Endothelial cell of umbilical vein (primary cell): ENCODE results near the gene CASR. TPM values are rescaled to one million over a fixed set of nuclear protein-coding genes. Genes with fewer than 3 reads are reported as not detected.

Source experiments
- BruUV-seq: library from RNA; stranded (reverse); fragments of 400-500 nt; replicated peaks from 2 replicates; lab custom pipeline; 2021; lab: Mats Ljungman, UMichigan
- CTCF ChIA-PET: fragments of 300-600, 350-600 bp; sonication (Branson Sonifier 250); formaldehyde crosslinking; loops from one replicate; lab custom pipeline; 2021; ENCODE audit warnings: antibody characterized with exemption, inconsistent platforms; lab: Charles Lee
- POLR2A ChIA-PET: fragments of 300-600, 350-600 bp; sonication (Branson Sonifier 250); formaldehyde crosslinking; loops from one replicate; lab custom pipeline; 2021; ENCODE audit warnings: antibody characterized with exemption, inconsistent platforms; lab: Charles Lee
- DNase-seq: peaks from one replicate; pipeline ENCODE4 v3.0.0-alpha.2; 2011; ENCODE audit warnings: low read depth, low spot score
- FAIRE-seq: peaks from 2 replicates; lab custom pipeline; 2011; peaks lifted over from hg19 to GRCh38; lab: Jason Lieb, UNC
- H2AFZ ChIP-seq: 2 replicates; pipeline ENCODE4 v1.6.0; 2012; ENCODE audit warnings: low read depth, low read length, control low read depth, inconsistent platforms
- H3K27ac ChIP-seq: 2 replicates; pipeline ENCODE4 v1.5.1; 2011; ENCODE audit warnings: low read depth, mild to moderate bottlenecking, control low read depth, low read length, moderate library complexity; ENCODE audit not compliant: insufficient read depth
- H3K27me3 ChIP-seq, 2 experiments: 2 replicates each; pipeline versions ENCODE4 v1.6.0 to v1.6.1; 2011; ENCODE audit warnings: low read length in 2 of 2, mixed read lengths in 1 of 2; ENCODE audit not compliant: control insufficient read depth in 2 of 2, insufficient read depth in 2 of 2
- H3K36me3 ChIP-seq, 2 experiments: 2 replicates in 1 of 2; 3 replicates in 1 of 2; pipeline ENCODE4 v1.5.1; 2011; ENCODE audit warnings: low read length in 2 of 2, mild to moderate bottlenecking in 1 of 2, moderate library complexity in 1 of 2; ENCODE audit not compliant: control insufficient read depth in 2 of 2, insufficient read depth in 2 of 2; ENCODE audit errors: extremely low read depth in 1 of 2
- H3K4me1 ChIP-seq: 3 replicates; pipeline ENCODE4 v1.5.1; 2011; ENCODE audit warnings: mild to moderate bottlenecking, low read length; ENCODE audit not compliant: control insufficient read depth, insufficient read depth; ENCODE audit errors: extremely low read depth
- H3K4me2 ChIP-seq: 2 replicates; pipeline ENCODE4 v1.6.1; 2011; ENCODE audit warnings: low read length, control low read depth, mixed read lengths; ENCODE audit not compliant: insufficient read depth
- H3K4me3 ChIP-seq, 3 experiments: fragments of 200-600 bp in 1 of 3; sonication (generic), shearing (Covaris generic) in 1 of 3; replicated peaks in 1 of 3; 2 replicates each; pipeline ENCODE4 v1.5.1; 2011 to 2016; ENCODE audit warnings: control low read depth in 3 of 3, low read length in 3 of 3, mild to moderate bottlenecking in 2 of 3, inconsistent platforms in 1 of 3, low read depth in 1 of 3, moderate library complexity in 1 of 3; ENCODE audit not compliant: insufficient read depth in 1 of 3
- H3K79me2 ChIP-seq: 2 replicates; pipeline ENCODE4 v1.6.0; 2012; ENCODE audit warnings: low read length, inconsistent platforms; ENCODE audit not compliant: control insufficient read depth, insufficient read depth
- H3K9ac ChIP-seq: replicated peaks from 2 replicates; pipeline ENCODE3; 2011; ENCODE audit warnings: low read length, control low read depth; ENCODE audit not compliant: insufficient read depth; ENCODE audit errors: extremely low read depth
- H3K9me1 ChIP-seq: replicated peaks from 3 replicates; pipeline ENCODE4 v1.6.0; 2011; ENCODE audit warnings: mild to moderate bottlenecking, low read length; ENCODE audit not compliant: control insufficient read depth, insufficient read depth; ENCODE audit errors: extremely low read depth
- H3K9me3 ChIP-seq: replicated peaks from 2 replicates; pipeline ENCODE4 v1.5.1; 2012; ENCODE audit warnings: low read length, inconsistent platforms; ENCODE audit not compliant: control insufficient read depth, insufficient read depth
- H4K20me1 ChIP-seq: replicated peaks from 2 replicates; pipeline ENCODE3; 2011; ENCODE audit warnings: mild to moderate bottlenecking, low read length; ENCODE audit not compliant: control insufficient read depth, insufficient read depth; ENCODE audit errors: extremely low read depth
- CTCF ChIP-seq, 2 donors: IDR thresholded peaks; 1 replicate in 1 of 2; 2 replicates in 1 of 2; pipeline ENCODE4 v1.5.1; 2011; ENCODE audit warnings: low read length in 2 of 2, mild to moderate bottlenecking in 2 of 2, moderate library complexity in 2 of 2, control low read depth in 1 of 2, inconsistent platforms in 1 of 2, low read depth in 1 of 2; ENCODE audit not compliant: insufficient read depth in 1 of 2; ENCODE audit errors: extremely low read depth in 1 of 2
- EZH2 ChIP-seq: IDR thresholded peaks from 2 replicates; pipeline ENCODE4 v1.6.1; 2012; ENCODE audit warnings: borderline replicate concordance, low read depth, mild to moderate bottlenecking, moderate library complexity, low read length, inconsistent platforms; ENCODE audit not compliant: severe bottlenecking
- FOS ChIP-seq: IDR thresholded peaks from 2 replicates; pipeline ENCODE4 v1.6.1; 2011; ENCODE audit warnings: mild to moderate bottlenecking, low read length, moderate library complexity, borderline replicate concordance; ENCODE audit not compliant: insufficient read depth
- GATA2 ChIP-seq: IDR thresholded peaks from 2 replicates; pipeline ENCODE4 v1.7.0; 2011; ENCODE audit warnings: low read depth, mild to moderate bottlenecking, moderate library complexity, mixed read lengths, low read length; ENCODE audit not compliant: insufficient read length, insufficient read depth
- JUN ChIP-seq: IDR thresholded peaks from 2 replicates; pipeline ENCODE4 v1.6.1; 2011; ENCODE audit warnings: borderline replicate concordance, low read depth; ENCODE audit not compliant: insufficient read length, insufficient read depth
- MAX ChIP-seq: IDR thresholded peaks from 2 replicates; pipeline ENCODE4 v1.6.1; 2011; ENCODE audit not compliant: insufficient read depth, insufficient read length
- MYC ChIP-seq: IDR thresholded peaks from one replicate; pipeline ENCODE4 v1.6.1; 2011; ENCODE audit warnings: mild to moderate bottlenecking, low read depth, low read length
- POLR2A ChIP-seq: IDR thresholded peaks from 2 replicates; pipeline ENCODE4 v1.6.1; 2012; ENCODE audit warnings: low read depth, mild to moderate bottlenecking, control low read depth, low read length
- POLR2AphosphoS5 ChIP-seq: IDR thresholded peaks from 2 replicates; pipeline ENCODE4 v1.6.1; 2012; ENCODE audit warnings: low read depth, mild to moderate bottlenecking, control low read depth, low read length, moderate library complexity; ENCODE audit not compliant: insufficient read depth
- dilution Hi-C: fragments of 300-500 bp; cut with MboI; formaldehyde crosslinking; loops from one replicate; pipeline ENCODE4 v1.15.0; 2019; ENCODE audit warnings: low sequenced_read_pairs; ENCODE audit not compliant: extremely low pct_ligation_motif_present
- intact Hi-C: fragments of 100-400 bp; cut with micrococcal nuclease; formaldehyde crosslinking; loops from one replicate; pipeline ENCODE4 v1.10.0; 2022
- polyA plus RNA-seq, 4 experiments: library from polyadenylated mRNA; depleted of rRNA in 3 of 4; stranded (reverse) in 3 of 4; unstranded in 1 of 4; fragments of >200 nt; gene quantifications; 2 replicates each; pipeline versions ENCODE4 v1.2.1 to v1.2.3, GENCODE V29; 2011 to 2012; ENCODE audit warnings: missing spikeins in 1 of 4
- total RNA-seq: library from RNA; stranded (reverse); gene quantifications from 2 replicates; pipeline ENCODE4 v1.2.3, GENCODE V29; 2021

CASR gene
- total and polyA plus RNA-seq, 2 donors (not counting 3 experiments of a cell fraction or from before 2014, with no cell fraction given) = not detected

GRCh38 chr3:122273498-122273897 lies 90.0 kb downstream of the CASR start:
- Histone ChIP-seq H3K27ac (no peak overlapping the region), H3K4me2 (no peak overlapping the region), H3K36me3 (no peaks in the 10 kb centered on the region), H2AFZ (no peak overlapping the region), H3K4me1 (no peaks in the 10 kb centered on the region), H3K9ac (no peak overlapping the region), H3K9me3 (no peaks in the 10 kb centered on the region), H3K4me3 (no peak overlapping the region), H4K20me1 (no peaks in the 10 kb centered on the region), H3K9me1 (no peaks in the 10 kb centered on the region), H3K27me3 (peaks cover 2% of the 10 kb centered on the region in 2 experiments), H3K79me2 (no peaks in the 10 kb centered on the region)
- FAIRE-seq = no peak
- dilution Hi-C loops (no loop called here), intact Hi-C loops (no loop called here)
- BruUV-seq = no TSS peak
- no peak for DNase-seq
- TF ChIP-seq POLR2A = no peak
- TF ChIP-seq FOS = no peak
- TF ChIP-seq EZH2 = no peak
- no peak for TF ChIP-seq MAX
- no peak for TF ChIP-seq MYC
- no peak for TF ChIP-seq CTCF (IDR thresholded peaks at IDR 0.05; ENCODE audit: extremely low read depth in 1 of 2, insufficient read depth in 1 of 2, low read depth in 1 of 2, low read length in 2 of 2)
- TF ChIP-seq GATA2 = no peak
- TF ChIP-seq JUN = no peak
- no peak for TF ChIP-seq POLR2AphosphoS5
- POLR2A ChIA-PET = no interaction called here
- CTCF ChIA-PET = no interaction called here
